LNCaP clone FGC (cell line): ENCODE measurements around the gene VWA5B1.

Source experiments
- DNase-seq: peaks from one replicate; pipeline ENCODE4 v3.0.0-alpha.2; 2011; ENCODE audit warnings: low read depth
- H3K4me3 ChIP-seq: 2 replicates; pipeline ENCODE4 v1.5.1; 2011; ENCODE audit warnings: mild to moderate bottlenecking, low read depth, low read length, control low read depth
- CTCF ChIP-seq: IDR thresholded peaks from 2 replicates; pipeline ENCODE4 v1.5.1; 2012; ENCODE audit warnings: mild to moderate bottlenecking; ENCODE audit not compliant: control insufficient read depth, insufficient read depth; ENCODE audit errors: extremely low read depth

The VWA5B1 gene

GRCh38 chr1:20312310-20312709 is 21.6 kb downstream of the VWA5B1 start:
- no peak for DNase-seq
- TF ChIP-seq CTCF: no peak
- no peak overlapping the region for H3K4me3 ChIP-seq

- no peak overlapping the region for H3K4me3 ChIP-seq
- no peak for DNase-seq
- TF ChIP-seq CTCF: no peak
Measured at GRCh38 chr1:20312818-20313217, 22.1 kb downstream of the VWA5B1 start.

GRCh38 chr1:20317471-20317870 is 26.8 kb downstream of the VWA5B1 start:
- no peak for DNase-seq
- no peak for TF ChIP-seq CTCF
- H3K4me3 ChIP-seq: no peak overlapping the region

GRCh38 chr1:20318521-20318920 is 27.8 kb downstream of the VWA5B1 start:
- H3K4me3 ChIP-seq: no peak overlapping the region

GRCh38 chr1:20318971-20319370 is 28.3 kb downstream of the VWA5B1 start:
- H3K4me3 ChIP-seq: no peak overlapping the region
- no peak for TF ChIP-seq CTCF
- no peak for DNase-seq

More at GRCh38 chr1:20318521-20318920, 27.8 kb downstream of the VWA5B1 start:
- DNase-seq: no peak
- no peak for TF ChIP-seq CTCF

- no peak for TF ChIP-seq CTCF
- DNase-seq: no peak
- H3K4me3 ChIP-seq: no peak overlapping the region
Measured at GRCh38 chr1:20319456-20320220, 29.0 kb downstream of the VWA5B1 start.

- no peak overlapping the region for H3K4me3 ChIP-seq
- no peak for TF ChIP-seq CTCF
- no peak for DNase-seq
Measured at GRCh38 chr1:20320704-20321103, 30.0 kb downstream of the VWA5B1 start.
